Suprapubic skin (tissue), 3 donors: ENCODE results near the gene TRIM29.

Experiments used
- CTCF ChIP-seq, 2 donors: fragments of 200-600 bp in 1 of 2; fragments of 450-650 bp in 1 of 2; sonication (generic) in 1 of 2; IDR thresholded peaks; one replicate each; pipeline ENCODE4 v1.5.1; 2016 to 2019; ENCODE audit warnings: antibody characterized with exemption in 2 of 2, mild to moderate bottlenecking in 1 of 2, moderate library complexity in 1 of 2
- EP300 ChIP-seq: sonication (generic); formaldehyde crosslinking; IDR thresholded peaks from one replicate; pipeline ENCODE4 v1.6.1; 2017; ENCODE audit warnings: antibody characterized with exemption
- POLR2A ChIP-seq, 2 donors: fragments of 450-650 bp; IDR thresholded peaks; one replicate each; pipeline ENCODE4 v1.6.1; 2017; ENCODE audit warnings: antibody characterized with exemption in 2 of 2, mild to moderate bottlenecking in 2 of 2, moderate library complexity in 2 of 2

- TF ChIP-seq CTCF (IDR thresholded peaks at IDR 0.05) (no peak), EP300 (no peak), POLR2A (IDR thresholded peaks at IDR 0.05) (no peak)
These were observed 49.1 kb upstream of the TRIM29 start for GRCh38 chr11:120186774-120187591.
